H9 (cell line): ENCODE measurements around the gene CBR1. TPM values are rescaled to one million over a fixed set of nuclear protein-coding genes. Genes with fewer than 3 reads are reported as not detected.
A peak's percentile ranks its signal among the peaks of the same experiment; 100 is the strongest.

Experiments
- DNase-seq: peaks from one replicate; pipeline ENCODE4 v3.0.0-alpha.2; 2017
- H2AFZ ChIP-seq: one replicate; pipeline ENCODE4 v1.6.1; 2013; ENCODE audit warnings: mild to moderate bottlenecking, low read length, control low read depth, moderate library complexity
- H2AK5ac ChIP-seq: 2 replicates; pipeline ENCODE4 v1.6.1; 2013; ENCODE audit warnings: low read length, control low read depth, mixed read lengths; ENCODE audit not compliant: insufficient read length
- H2BK120ac ChIP-seq: one replicate; pipeline ENCODE4 v1.6.1; 2013; ENCODE audit warnings: low read depth, mild to moderate bottlenecking, low read length, control low read depth, inconsistent platforms; ENCODE audit not compliant: poor library complexity, severe bottlenecking
- H2BK12ac ChIP-seq: 2 replicates; pipeline ENCODE4 v1.6.1; 2013; ENCODE audit warnings: low read length, control low read depth, mixed read lengths, low read depth; ENCODE audit not compliant: insufficient read length
- H2BK15ac ChIP-seq: 2 replicates; pipeline ENCODE4 v1.6.1; 2013; ENCODE audit warnings: low read depth, low read length, control low read depth
- H2BK20ac ChIP-seq: one replicate; pipeline ENCODE4 v1.6.1; 2013; ENCODE audit warnings: low read depth, mild to moderate bottlenecking, low read length, control low read depth, inconsistent platforms; ENCODE audit not compliant: poor library complexity, severe bottlenecking
- H2BK5ac ChIP-seq: 2 replicates; pipeline ENCODE4 v1.6.1; 2013; ENCODE audit warnings: low read length, control low read depth, mixed read lengths; ENCODE audit not compliant: insufficient read length
- H3K14ac ChIP-seq: 2 replicates; pipeline ENCODE4 v1.6.1; 2013; ENCODE audit warnings: low read length, control low read depth; ENCODE audit not compliant: insufficient read depth
- H3K18ac ChIP-seq: 2 replicates; pipeline ENCODE4 v1.6.1; 2013; ENCODE audit warnings: low read depth, mild to moderate bottlenecking, mixed read lengths, low read length, control low read depth; ENCODE audit not compliant: insufficient read length
- H3K23ac ChIP-seq: 2 replicates; pipeline ENCODE4 v1.6.1; 2013; ENCODE audit warnings: low read length, control low read depth, mixed read lengths, low read depth; ENCODE audit not compliant: insufficient read length
- H3K23me2 ChIP-seq: 2 replicates; pipeline ENCODE4 v1.6.1; 2013; ENCODE audit warnings: low read depth, mild to moderate bottlenecking, mixed read lengths, low read length, control low read depth; ENCODE audit not compliant: insufficient read length, poor library complexity, severe bottlenecking
- H3K27ac ChIP-seq: 2 replicates; pipeline ENCODE4 v1.5.1; 2013; ENCODE audit warnings: low read length, control low read depth, mixed read lengths, low read depth; ENCODE audit not compliant: insufficient read length
- H3K27me3 ChIP-seq: 2 replicates; pipeline ENCODE4 v1.6.1; 2013; ENCODE audit warnings: low read length, control low read depth, inconsistent platforms; ENCODE audit not compliant: insufficient read depth
- H3K4ac ChIP-seq: 2 replicates; pipeline ENCODE4 v1.6.1; 2013; ENCODE audit warnings: low read depth, mild to moderate bottlenecking, control low read depth, inconsistent platforms, low read length, moderate library complexity
- H3K4me1 ChIP-seq: 2 replicates; pipeline ENCODE4 v1.6.1; 2013; ENCODE audit warnings: low read length, control low read depth, inconsistent platforms; ENCODE audit not compliant: insufficient read depth
- H3K4me2 ChIP-seq: 2 replicates; pipeline ENCODE4 v1.6.1; 2013; ENCODE audit warnings: low read length, control low read depth, mixed read lengths; ENCODE audit not compliant: insufficient read length, insufficient read depth
- H3K56ac ChIP-seq: 2 replicates; pipeline ENCODE4 v1.6.1; 2013; ENCODE audit warnings: low read depth, mild to moderate bottlenecking, mixed read lengths, low read length, control low read depth; ENCODE audit not compliant: insufficient read length
- H3K79me1 ChIP-seq: 2 replicates; pipeline ENCODE4 v1.6.1; 2013; ENCODE audit warnings: low read depth, mild to moderate bottlenecking, moderate library complexity, low read length, control low read depth, inconsistent platforms; ENCODE audit not compliant: insufficient read depth, poor library complexity, severe bottlenecking
- H3K79me2 ChIP-seq: 2 replicates; pipeline ENCODE4 v1.6.1; 2013; ENCODE audit warnings: low read length, control low read depth, inconsistent platforms; ENCODE audit not compliant: insufficient read depth
- H3K9ac ChIP-seq: 2 replicates; pipeline ENCODE4 v1.6.1; 2013; ENCODE audit warnings: low read length, control low read depth, mixed read lengths; ENCODE audit not compliant: insufficient read length; ENCODE audit errors: extremely low read depth
- H3K9me3 ChIP-seq: one replicate; pipeline ENCODE4 v1.6.1; 2013; ENCODE audit warnings: low read depth, low read length, inconsistent platforms; ENCODE audit not compliant: control insufficient read depth
- H3T11ph ChIP-seq: one replicate; pipeline ENCODE4 v1.6.1; 2013; ENCODE audit warnings: mild to moderate bottlenecking, low read length, control low read depth, inconsistent platforms
- H4K20me1 ChIP-seq: one replicate; pipeline ENCODE4 v1.6.1; 2013; ENCODE audit not compliant: control insufficient read depth, insufficient read length, insufficient read depth
- H4K5ac ChIP-seq: 2 replicates; pipeline ENCODE4 v1.6.1; 2013; ENCODE audit warnings: low read depth, mild to moderate bottlenecking, mixed read lengths, low read length, control low read depth; ENCODE audit not compliant: insufficient read length
- H4K8ac ChIP-seq: replicated peaks from 2 replicates; pipeline ENCODE4 v1.6.1; 2013; ENCODE audit warnings: low read length, control low read depth, mixed read lengths, low read depth; ENCODE audit not compliant: insufficient read length
- H4K91ac ChIP-seq: 2 replicates; pipeline ENCODE4 v1.6.1; 2013; ENCODE audit warnings: low read depth, mild to moderate bottlenecking, moderate library complexity, mixed read lengths, low read length, control low read depth; ENCODE audit not compliant: insufficient read length
- H3K27ac Mint-ChIP-seq, 3 experiments: 2 replicates in 2 of 3; 3 replicates in 1 of 3; pipeline ENCODE4 v1.8.0; 2020 to 2021; ENCODE audit warnings: mixed read lengths in 3 of 3, mild to moderate bottlenecking in 1 of 3, moderate library complexity in 1 of 3
- H3K27me3 Mint-ChIP-seq: 2 replicates; pipeline ENCODE4 v1.8.0; 2021; ENCODE audit warnings: low read depth, mild to moderate bottlenecking, moderate library complexity, mixed read lengths
- H3K36me3 Mint-ChIP-seq, 3 experiments: 2 replicates in 2 of 3; 3 replicates in 1 of 3; pipeline ENCODE4 v1.8.0; 2020 to 2021; ENCODE audit warnings: low read depth in 3 of 3, mixed read lengths in 3 of 3; ENCODE audit not compliant: insufficient read depth in 1 of 3
- H3K4me1 Mint-ChIP-seq, 2 experiments: 2 replicates each; pipeline ENCODE4 v1.8.0; 2020; ENCODE audit warnings: mixed read lengths in 2 of 2
- H3K4me3 Mint-ChIP-seq, 2 experiments: 2 replicates in 1 of 2; 3 replicates in 1 of 2; pipeline ENCODE4 v1.8.0; 2020 to 2021; ENCODE audit warnings: mild to moderate bottlenecking in 2 of 2, mixed read lengths in 2 of 2, moderate library complexity in 1 of 2
- H3K9me3 Mint-ChIP-seq, 2 experiments: 2 replicates in 1 of 2; 3 replicates in 1 of 2; pipeline ENCODE4 v1.8.0; 2020; ENCODE audit warnings: mild to moderate bottlenecking in 2 of 2, mixed read lengths in 2 of 2, moderate library complexity in 1 of 2
- CTCF ChIP-seq: fragments of 200-600 bp; sonication (generic); conservative IDR thresholded peaks from 3 replicates; pipeline ENCODE4 v1.8.0; 2021; ENCODE audit warnings: antibody characterized with exemption, mild to moderate bottlenecking
- WGBS: extraction: QIAGEN DNeasy Blood & Tissue Kit; methylation state at CpG from one replicate; pipeline ENCODE4 v1.1.7; 2013; ENCODE audit warnings: missing lambda C conversion rate, low lambda C conversion rate, mixed read lengths; ENCODE audit not compliant: insufficient read length; ENCODE audit errors: extremely low coverage; 5-methylcytosine and 5-hydroxymethylcytosine counted together
- total RNA-seq: library from RNA; stranded (reverse); gene quantifications from 2 replicates; pipeline ENCODE4 v1.2.1, GENCODE V29; 2021

CBR1 gene
- total RNA-seq, 1 experiment from 2014 or later = 5.7 TPM

- Histone ChIP-seq H2BK15ac (no peak overlapping the region), H3K9me3 (no peaks in the 10 kb centered on the region), H4K8ac (no peak overlapping the region), H2BK12ac (no peak overlapping the region), H3K4me2 (no peak overlapping the region), H2BK120ac (no peak overlapping the region), H3K4ac (no peak overlapping the region), H3T11ph (no peak overlapping the region), H2BK5ac (no peak overlapping the region), H4K91ac (no peak overlapping the region), H3K23me2 (no peaks in the 10 kb centered on the region), H4K20me1 (no peaks in the 10 kb centered on the region), H3K14ac (no peak overlapping the region), H3K27me3 (no peaks in the 10 kb centered on the region), H3K79me1 (no peaks in the 10 kb centered on the region), H2AFZ (no peak overlapping the region), H4K5ac (no peak overlapping the region), H3K18ac (no peak overlapping the region), H2AK5ac (no peak overlapping the region), H3K9ac (no peak overlapping the region), H2BK20ac (no peak overlapping the region), H3K56ac (no peak overlapping the region), H3K27ac (no peak overlapping the region), H3K23ac (no peak overlapping the region), H3K79me2 (no peaks in the 10 kb centered on the region), H3K4me1 (no peaks in the 10 kb centered on the region)
- DNase-seq = no peak
- no peak overlapping the region for H3K4me3 Mint-ChIP-seq
- no peaks in the 10 kb centered on the region for H3K27me3 Mint-ChIP-seq
- H3K4me1 Mint-ChIP-seq = peaks cover 13 to 14% of the 10 kb centered on the region in 2 experiments
- H3K27ac Mint-ChIP-seq = peak overlapping the region in 2 of 3 experiments; percentile 16 to 53; a peak in 4 of 7 replicates
- H3K36me3 Mint-ChIP-seq = peaks cover 36 to 84% (median 58%) of the 10 kb centered on the region in 3 experiments; a peak in 6 of 7 replicates
- no peak for TF ChIP-seq CTCF
- H3K9me3 Mint-ChIP-seq = no peaks in the 10 kb centered on the region
- no CpG with 5 or more reads among the region's 17 CpGs for WGBS
These were observed 30.9 kb upstream of the CBR1 start for GRCh38 chr21:36038701-36039497.
